Activated CD4-positive, alpha-beta T cell treated with anti-CD3 and anti-CD28 coated beads, Interleukin-10, Interleukin-2, amounts not matched to agents 100 ng/mL and 50 ng/mL, durations not matched to agents 16 hours and 8 hours (primary cell): ENCODE data around the gene VSTM2B.
"Not testable (repeated sequence)": the region's sequence is repeated elsewhere in the genome, so short reads cannot be mapped to it uniquely, and the experiment has no call there.

Experiments used
- DNase-seq: peaks from one replicate; pipeline ENCODE4 v3.0.0-alpha.2; 2020

The VSTM2B gene

DNA sequence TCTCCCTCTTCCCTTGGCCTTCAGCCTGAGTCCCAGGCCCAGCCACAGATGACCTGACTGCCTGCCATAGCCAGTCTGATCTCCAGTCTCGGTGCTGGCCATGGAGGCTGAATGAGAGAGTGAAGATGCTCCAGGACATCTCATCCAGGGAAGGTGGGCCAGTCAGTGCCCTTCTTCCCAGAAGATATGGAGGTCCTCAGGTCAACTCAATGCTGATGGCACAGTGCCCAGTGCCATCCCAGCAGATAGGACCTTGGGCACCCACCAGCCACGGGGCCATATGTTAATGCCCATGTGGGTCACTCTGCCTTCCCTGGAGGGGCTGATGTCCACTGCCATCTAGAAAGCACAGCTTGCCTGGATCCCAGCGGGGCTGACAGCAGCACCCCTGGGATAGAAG lies 7.2 kb downstream of the VSTM2B start:
- DNase-seq: no peak

DNA sequence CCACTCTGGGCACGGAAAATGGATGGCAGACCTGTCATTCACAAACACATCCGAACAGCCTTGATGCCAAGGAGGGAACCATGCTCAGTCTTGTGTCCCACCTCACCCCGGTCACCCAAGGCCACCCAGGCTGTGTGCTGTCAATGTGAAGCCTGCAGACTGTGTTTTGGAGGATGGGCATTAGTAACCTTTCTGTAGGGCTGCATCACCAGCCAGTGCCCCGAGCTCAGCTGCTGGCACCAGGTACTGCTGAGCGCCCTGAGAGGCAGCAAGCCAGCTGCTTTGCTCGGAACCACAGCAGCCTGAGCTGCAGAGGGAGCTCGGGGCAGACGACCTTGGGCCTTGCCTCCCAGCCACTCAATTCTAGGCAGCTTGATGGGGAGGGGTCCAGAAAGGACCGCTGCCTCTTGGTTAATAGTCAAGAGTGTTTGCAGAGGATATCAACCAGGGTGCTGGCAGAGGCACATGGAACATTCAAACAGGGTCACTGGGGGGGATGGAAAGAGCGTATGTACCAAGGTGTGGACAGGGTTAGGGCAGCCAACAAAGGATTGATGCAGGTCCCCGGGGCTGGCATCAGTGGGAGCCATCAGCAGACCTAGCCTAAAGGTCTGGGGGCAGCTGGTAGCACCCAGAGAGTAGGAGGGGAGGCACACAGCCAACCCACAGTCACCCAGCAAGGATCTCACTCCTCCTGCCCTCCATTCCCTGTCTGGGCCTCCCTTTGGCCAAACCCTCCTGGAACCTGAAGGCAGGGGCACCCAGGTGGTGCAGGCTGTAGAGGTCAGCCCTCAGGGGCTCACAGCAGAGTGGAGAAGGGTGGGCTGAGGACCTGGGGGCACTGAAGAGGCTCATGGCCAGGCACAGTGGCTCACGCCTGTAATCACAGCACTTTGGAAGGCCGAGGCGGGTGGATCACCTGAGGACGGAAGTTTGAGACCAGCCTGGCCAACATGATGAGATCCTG lies 8.1 kb downstream of the VSTM2B start:
- DNase-seq: no peak

- no peak for DNase-seq
Observed at GRCh38 chr19:29535214-29535831, 9.5 kb downstream of the VSTM2B start.

GRCh38 chr19:29535984-29536508 lies 10.3 kb downstream of the VSTM2B start:
- no peak for DNase-seq

- DNase-seq: no peak
Observed at GRCh38 chr19:29537181-29537580, 11.4 kb downstream of the VSTM2B start.

GRCh38 chr19:29537601-29538000 lies 11.8 kb downstream of the VSTM2B start:
- no peak for DNase-seq

GRCh38 chr19:29538146-29538545 lies 12.4 kb downstream of the VSTM2B start:
- no peak for DNase-seq

DNA sequence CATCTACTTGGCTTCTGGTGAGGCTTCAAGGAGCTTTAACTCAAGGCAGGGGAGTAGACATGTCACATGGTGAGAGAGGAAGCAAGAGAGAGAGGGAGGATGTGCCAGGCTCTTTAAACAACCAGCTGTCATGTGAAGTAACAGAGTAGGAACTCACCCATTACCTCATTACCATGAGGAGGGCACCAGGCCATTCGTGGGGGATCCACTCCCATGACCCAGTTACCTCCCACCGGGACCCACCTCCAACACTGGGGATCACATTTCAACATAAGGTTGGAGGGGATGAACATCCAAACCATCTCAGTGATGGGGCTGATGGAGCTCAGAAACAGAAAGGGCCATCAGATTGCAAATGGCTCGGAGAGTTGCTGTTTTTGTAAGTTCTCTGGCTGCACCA lies 12.9 kb downstream of the VSTM2B start:
- DNase-seq: no peak

- DNase-seq: no peak
Observed at GRCh38 chr19:29539131-29539530, 13.3 kb downstream of the VSTM2B start.

DNA sequence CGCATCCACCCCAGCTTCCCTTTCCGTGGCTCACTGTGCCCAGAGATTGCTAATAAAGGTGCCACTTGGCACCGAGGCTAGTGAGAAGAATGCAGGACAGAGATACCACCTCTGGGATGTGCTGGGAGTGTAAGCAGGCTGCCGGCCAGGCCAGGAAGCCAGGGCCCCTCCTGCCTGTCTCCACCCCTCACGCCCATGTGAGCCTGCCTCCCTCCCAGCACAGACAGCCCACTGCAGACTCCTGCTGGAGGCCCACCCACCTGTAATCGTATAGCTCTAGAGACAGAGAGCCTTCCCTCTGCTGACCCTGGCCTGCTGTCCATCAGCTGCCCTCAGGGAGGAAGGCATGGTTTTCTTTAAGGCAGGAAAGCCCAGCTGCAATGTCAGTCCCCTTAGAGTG lies 13.9 kb downstream of the VSTM2B start:
- DNase-seq: no peak

GRCh38 chr19:29540114-29540513 lies 14.3 kb downstream of the VSTM2B start:
- DNase-seq: no peak

GRCh38 chr19:29541473-29542253 lies 15.9 kb downstream of the VSTM2B start:
- DNase-seq: no peak

GRCh38 chr19:29542327-29542726 lies 16.5 kb downstream of the VSTM2B start:
- no peak for DNase-seq

DNA sequence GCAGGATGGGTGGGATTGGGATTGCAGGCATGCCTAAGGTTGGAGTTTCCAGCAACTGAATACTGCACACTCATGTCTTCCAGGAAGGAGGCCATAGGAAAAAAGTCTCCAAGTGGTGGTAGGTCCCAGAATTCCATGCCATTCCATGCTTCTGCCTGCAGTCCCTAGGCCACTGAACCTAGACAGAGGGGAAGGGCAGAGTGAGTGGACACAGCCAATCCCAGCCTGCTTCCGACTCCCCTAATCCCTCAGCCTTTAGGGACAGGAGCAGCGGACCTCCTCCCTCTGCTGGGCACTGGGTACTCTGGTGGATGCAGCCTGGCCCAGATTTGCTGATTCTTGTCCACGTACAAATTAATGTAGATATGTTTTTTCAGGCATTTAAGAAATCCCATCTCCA lies 17.0 kb downstream of the VSTM2B start:
- no peak for DNase-seq

DNA sequence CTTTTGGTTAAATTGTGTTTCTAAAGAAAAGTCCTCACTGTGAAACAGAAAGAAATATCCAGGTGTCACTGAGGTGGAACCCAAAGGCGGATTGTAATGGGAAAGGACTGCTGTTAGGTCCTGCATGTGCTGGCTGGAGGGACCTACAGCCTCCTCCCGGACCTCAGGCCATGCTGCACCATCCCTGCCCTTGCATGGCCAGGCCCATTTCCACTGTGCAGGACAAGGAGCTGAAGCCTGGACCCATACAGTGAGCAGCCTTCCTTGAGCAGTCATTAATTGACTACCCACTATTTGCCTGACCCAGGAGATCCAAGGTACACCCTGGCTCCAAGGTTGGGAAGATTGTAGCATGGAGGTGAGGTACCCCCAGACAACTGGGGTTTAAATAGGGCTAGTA lies 17.6 kb downstream of the VSTM2B start:
- DNase-seq: no peak

DNA sequence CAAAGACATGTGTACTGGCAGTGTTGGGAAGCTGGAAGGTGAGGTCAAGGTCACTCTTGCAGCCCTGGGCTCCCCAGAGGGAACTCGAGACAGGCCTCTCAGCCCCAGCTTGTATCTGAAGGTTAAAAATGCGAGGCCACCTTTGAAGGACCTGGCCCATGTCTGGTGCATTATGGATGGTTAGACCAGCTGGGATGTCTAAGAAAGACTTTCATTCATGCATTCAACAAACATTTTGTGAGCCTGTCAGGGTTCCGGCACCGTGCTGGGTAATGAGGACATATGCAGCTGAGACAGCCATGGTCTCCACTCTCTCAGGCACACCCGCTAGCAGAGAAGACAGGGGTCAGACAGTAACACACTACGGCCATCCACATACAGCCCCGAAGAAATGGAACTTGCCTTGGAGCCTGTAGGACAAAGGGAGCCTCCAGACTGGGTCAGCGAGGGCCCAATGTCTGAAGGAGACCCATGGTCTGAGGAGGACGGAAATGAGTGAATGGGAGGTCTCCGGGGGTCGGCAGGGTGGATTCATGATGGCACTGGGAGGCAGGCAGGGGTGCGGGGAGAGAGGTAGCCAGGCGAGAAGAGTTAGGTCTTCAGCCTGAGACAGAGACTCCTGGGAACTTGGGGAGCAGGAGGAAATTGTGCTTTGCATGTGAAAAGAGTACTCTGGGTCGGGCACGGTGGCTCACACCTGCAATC lies 19.0 kb downstream of the VSTM2B start:
- no peak for DNase-seq

DNA sequence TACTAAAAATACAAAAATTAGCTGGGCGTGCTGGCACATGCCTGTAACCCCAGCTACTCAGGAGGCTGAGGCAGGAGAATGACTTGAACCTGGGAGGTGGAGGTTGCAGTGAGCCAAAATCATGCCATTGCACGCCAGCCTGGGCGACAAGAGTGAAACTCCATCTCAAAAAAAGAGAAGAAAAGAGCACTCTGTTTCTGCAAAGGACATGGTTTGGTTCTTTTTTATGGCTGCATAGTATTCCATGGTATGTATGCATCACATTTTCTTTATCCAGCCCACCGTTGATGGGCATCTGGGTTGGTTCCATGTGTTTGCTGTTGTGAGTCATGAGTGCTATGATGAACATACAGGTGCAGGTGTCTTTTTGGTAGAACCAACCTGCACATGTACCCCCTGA lies 19.7 kb downstream of the VSTM2B start:
- not testable (repeated sequence) for DNase-seq

- DNase-seq: no peak
Observed at GRCh38 chr19:29545866-29546582, 20.2 kb downstream of the VSTM2B start.

DNA sequence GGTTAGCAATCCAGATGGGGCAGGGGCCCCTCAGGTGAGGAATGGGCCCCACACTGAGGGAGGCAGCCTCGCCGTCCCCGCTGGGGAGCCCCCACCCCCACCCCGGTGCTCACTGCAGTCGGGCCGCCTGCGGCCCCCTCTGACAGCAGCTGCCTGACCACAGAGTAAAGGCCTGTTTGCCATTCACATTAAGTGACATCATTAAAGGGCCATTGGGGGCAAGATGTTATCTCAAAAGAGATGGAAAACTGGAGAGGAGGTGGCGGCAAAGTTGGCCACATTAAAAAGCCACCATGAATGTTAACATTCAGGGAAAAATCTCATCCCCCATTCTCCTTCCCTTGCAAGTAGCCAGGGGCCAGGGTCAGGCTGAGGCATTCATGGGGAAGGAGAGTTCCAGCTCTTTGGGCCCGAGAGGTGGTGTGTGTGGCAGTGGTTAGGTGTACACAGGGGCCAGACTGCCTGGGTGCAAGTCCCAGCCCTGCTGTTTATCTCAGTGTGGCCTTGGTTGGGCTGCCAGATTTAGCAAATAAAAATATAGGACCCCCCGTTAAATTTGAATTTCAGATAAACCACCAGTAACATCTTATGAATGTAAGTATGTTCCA lies 20.9 kb downstream of the VSTM2B start:
- no peak for DNase-seq

DNA sequence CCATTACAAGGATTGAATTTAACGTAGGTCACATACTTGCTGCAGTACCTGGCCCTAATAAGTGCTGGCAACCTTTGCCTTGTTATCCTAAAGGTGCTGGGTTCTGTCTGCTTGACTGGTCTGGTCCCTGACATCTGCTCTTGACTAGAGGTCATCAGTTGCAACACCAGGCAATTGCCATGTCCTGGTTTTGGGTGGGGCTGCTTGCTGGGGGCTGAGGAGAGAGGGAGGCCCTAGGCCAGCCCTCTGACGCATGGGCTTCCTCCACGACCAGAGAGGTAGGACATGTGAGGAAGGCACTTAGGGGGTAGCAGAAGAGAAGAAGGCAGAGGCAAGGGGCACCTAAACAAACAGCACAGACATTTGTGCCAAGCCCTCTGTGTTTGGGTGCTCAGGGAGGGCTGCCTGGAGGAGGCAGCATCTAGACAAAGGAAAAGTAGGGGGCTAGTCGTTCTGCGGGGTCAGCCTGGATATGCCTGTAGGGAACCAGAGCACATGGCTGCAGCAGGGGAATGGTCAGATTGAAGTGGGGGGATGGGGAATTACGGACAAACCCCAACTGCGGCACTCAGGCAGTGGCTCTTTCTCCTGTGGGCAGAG lies 21.7 kb downstream of the VSTM2B start:
- no peak for DNase-seq

DNA sequence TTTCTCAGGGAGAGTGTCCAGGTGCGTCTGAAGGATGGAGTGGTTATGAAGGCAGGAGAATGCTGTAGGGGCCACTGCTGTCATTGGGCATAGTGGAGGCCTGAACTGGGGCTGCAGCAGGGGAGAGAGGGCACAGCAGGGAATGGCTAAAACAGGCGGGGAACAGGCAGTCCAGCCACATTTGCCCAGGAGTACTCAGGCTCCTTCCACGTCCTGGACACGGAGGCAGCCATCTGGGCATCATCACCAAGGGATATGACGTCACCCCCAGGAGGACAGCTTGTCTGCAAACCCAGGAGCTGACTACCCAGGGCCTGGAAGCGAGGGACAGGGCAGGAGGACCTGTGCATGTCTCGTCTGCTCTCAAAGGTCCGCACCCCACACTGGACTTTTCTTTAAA lies 22.2 kb downstream of the VSTM2B start:
- DNase-seq: no peak
